ENCODE measurements around the gene LEMD1. TPM values are rescaled to one million over a fixed set of nuclear protein-coding genes. Genes with fewer than 3 reads are reported as not detected.
A peak's percentile ranks its signal among the peaks of the same experiment; 100 is the strongest.

Gene LEMD1
- total RNA-seq (not detected in 2 replicates), polyA plus RNA-seq (not detected in 2 replicates), polyA minus RNA-seq (ENCODE audit: low replicate concordance) (not detected in 2 replicates)
- polyA plus RNA-seq (2012) = not detected in 2 replicates

GRCh38 chr1:205421798-205422197, at the start of gene LEMD1:
LEMD1 (minus strand) TSS chr1:205422056; CDS start chr1:205420536, 1,520 bp downstream.
- H3K36me3 ChIP-seq (ENCODE audit: control insufficient read depth, insufficient read depth, low read length) = no peaks in the 10 kb centered on the region
- no peak for TF ChIP-seq EZH2 (IDR thresholded peaks at IDR 0.05; ENCODE audit: low read length, missing control alignments)
- TF ChIP-seq CTCF (conservative IDR thresholded peaks at IDR 0.05 in 1 of 2, IDR thresholded peaks at IDR 0.05 in 1 of 2; ENCODE audit: low read depth in 1 of 2, low read length in 2 of 2) = no peak
- H3K9me3 ChIP-seq (ENCODE audit: control insufficient read depth, insufficient read depth, low read depth, low read length) = no peaks in the 10 kb centered on the region
- H2AFZ ChIP-seq (ENCODE audit: low read length) = no peak within 1 kb of the TSS
- H3K4me3 ChIP-seq (replicated peaks in 1 of 4; ENCODE audit: control extremely low read depth in 1 of 4, insufficient read depth in 1 of 4, low read depth in 3 of 4, low read length in 4 of 4) = no peak within 1 kb of the TSS
- H3K4me1 ChIP-seq (ENCODE audit: control insufficient read depth, extremely low read depth, insufficient read depth, low read length) = no peaks in the 10 kb centered on the region
- no peak within 1 kb of the TSS for H3K27ac ChIP-seq (ENCODE audit: insufficient read depth, low read length)
- peaks cover 32% of the 10 kb centered on the region for H3K27me3 ChIP-seq (ENCODE audit: control insufficient read depth, insufficient read depth, low read length)
- H3K9ac ChIP-seq (ENCODE audit: insufficient read depth, low read length) = no peak within 1 kb of the TSS
- no peak within 1 kb of the TSS for H3K4me2 ChIP-seq (ENCODE audit: extremely low read depth, insufficient read depth, low read length)
- peak in 1 of 2 donors; percentile 32 for DNase-seq (ENCODE audit: low read depth in 2 of 2)
- H3K79me2 ChIP-seq (ENCODE audit: control insufficient read depth, insufficient read depth, low read length) = no peaks in the 10 kb centered on the region
- no peaks in the 10 kb centered on the region for H4K20me1 ChIP-seq (ENCODE audit: control insufficient read depth, extremely low read depth, insufficient read depth, low read length)

GRCh38 chr1:205470131-205470530, 48.3 kb upstream of the LEMD1 start:
- H3K79me2 ChIP-seq (ENCODE audit: control insufficient read depth, insufficient read depth, low read length) = no peaks in the 10 kb centered on the region
- no peaks in the 10 kb centered on the region for H3K36me3 ChIP-seq (ENCODE audit: control insufficient read depth, insufficient read depth, low read length)
- no peak overlapping the region for H3K9ac ChIP-seq (ENCODE audit: insufficient read depth, low read length)
- H3K27me3 ChIP-seq (ENCODE audit: control insufficient read depth, insufficient read depth, low read length) = peaks cover 9% of the 10 kb centered on the region
- H3K4me1 ChIP-seq (ENCODE audit: control insufficient read depth, extremely low read depth, insufficient read depth, low read length) = no peaks in the 10 kb centered on the region
- no peak overlapping the region for H3K4me3 ChIP-seq (replicated peaks in 1 of 4; ENCODE audit: control extremely low read depth in 1 of 4, insufficient read depth in 1 of 4, low read depth in 3 of 4, low read length in 4 of 4)
- no peak for DNase-seq (ENCODE audit: low read depth in 2 of 2)
- H4K20me1 ChIP-seq (ENCODE audit: control insufficient read depth, extremely low read depth, insufficient read depth, low read length) = no peaks in the 10 kb centered on the region
- H3K9me3 ChIP-seq (ENCODE audit: control insufficient read depth, insufficient read depth, low read depth, low read length) = no peaks in the 10 kb centered on the region
- H2AFZ ChIP-seq (ENCODE audit: low read length) = no peak overlapping the region
- no peak overlapping the region for H3K27ac ChIP-seq (ENCODE audit: insufficient read depth, low read length)
- H3K4me2 ChIP-seq (ENCODE audit: extremely low read depth, insufficient read depth, low read length) = no peak overlapping the region
- TF ChIP-seq EZH2 (IDR thresholded peaks at IDR 0.05; ENCODE audit: low read length, missing control alignments) (no peak), CTCF (conservative IDR thresholded peaks at IDR 0.05 in 1 of 2, IDR thresholded peaks at IDR 0.05 in 1 of 2; ENCODE audit: low read depth in 1 of 2, low read length in 2 of 2) (no peak)

- DNase-seq (ENCODE audit: low read depth in 2 of 2) = no peak
- H2AFZ ChIP-seq (ENCODE audit: low read length) = no peak overlapping the region
- no peaks in the 10 kb centered on the region for H3K4me1 ChIP-seq (ENCODE audit: control insufficient read depth, extremely low read depth, insufficient read depth, low read length)
- no peak overlapping the region for H3K27ac ChIP-seq (ENCODE audit: insufficient read depth, low read length)
- no peaks in the 10 kb centered on the region for H4K20me1 ChIP-seq (ENCODE audit: control insufficient read depth, extremely low read depth, insufficient read depth, low read length)
- no peaks in the 10 kb centered on the region for H3K79me2 ChIP-seq (ENCODE audit: control insufficient read depth, insufficient read depth, low read length)
- TF ChIP-seq CTCF (conservative IDR thresholded peaks at IDR 0.05 in 1 of 2, IDR thresholded peaks at IDR 0.05 in 1 of 2; ENCODE audit: low read depth in 1 of 2, low read length in 2 of 2) (no peak), EZH2 (IDR thresholded peaks at IDR 0.05; ENCODE audit: low read length, missing control alignments) (no peak)
- no peaks in the 10 kb centered on the region for H3K36me3 ChIP-seq (ENCODE audit: control insufficient read depth, insufficient read depth, low read length)
- H3K27me3 ChIP-seq (ENCODE audit: control insufficient read depth, insufficient read depth, low read length) = peaks cover 9% of the 10 kb centered on the region
- no peak overlapping the region for H3K9ac ChIP-seq (ENCODE audit: insufficient read depth, low read length)
- H3K9me3 ChIP-seq (ENCODE audit: control insufficient read depth, insufficient read depth, low read depth, low read length) = no peaks in the 10 kb centered on the region
- no peak overlapping the region for H3K4me2 ChIP-seq (ENCODE audit: extremely low read depth, insufficient read depth, low read length)
- no peak overlapping the region for H3K4me3 ChIP-seq (replicated peaks in 1 of 4; ENCODE audit: control extremely low read depth in 1 of 4, insufficient read depth in 1 of 4, low read depth in 3 of 4, low read length in 4 of 4)
Measured at GRCh38 chr1:205466595-205467220, 44.9 kb upstream of the LEMD1 start.
